Measurements from ENCODE around the gene YY1AP1. TPM values are rescaled to one million over a fixed set of nuclear protein-coding genes. Genes with fewer than 3 reads are reported as not detected.
"Not testable (repeated sequence)": the region's sequence is repeated elsewhere in the genome, so short reads cannot be mapped to it uniquely, and the experiment has no call there.

The YY1AP1 gene
- total and polyA plus RNA-seq, 2 donors (not counting 1 experiment from before 2014, with no cell fraction given) = 70.8 to 86.4 TPM

GRCh38 chr1:155681776-155682175 lies 6.8 kb downstream of the YY1AP1 start:
- no peak overlapping the region for H3K4me2 ChIP-seq (ENCODE audit: extremely low read depth, insufficient read depth, low read length)
- H3K36me3 ChIP-seq (ENCODE audit: control insufficient read depth, insufficient read depth, low read length) = peaks cover 3% of the 10 kb centered on the region
- H3K9me3 ChIP-seq (ENCODE audit: control insufficient read depth, insufficient read depth, low read depth, low read length) = no peaks in the 10 kb centered on the region
- no peaks in the 10 kb centered on the region for H3K27me3 ChIP-seq (ENCODE audit: control insufficient read depth, insufficient read depth, low read length)
- H2AFZ ChIP-seq (ENCODE audit: low read length) = no peak overlapping the region
- H4K20me1 ChIP-seq (ENCODE audit: control insufficient read depth, extremely low read depth, insufficient read depth, low read length) = no peaks in the 10 kb centered on the region
- H3K9ac ChIP-seq (ENCODE audit: insufficient read depth, low read length) = no peak overlapping the region
- no peak overlapping the region for H3K27ac ChIP-seq (ENCODE audit: insufficient read depth, low read length)
- TF ChIP-seq EZH2 (IDR thresholded peaks at IDR 0.05; ENCODE audit: low read length, missing control alignments) (no peak), CTCF (conservative IDR thresholded peaks at IDR 0.05 in 1 of 2, IDR thresholded peaks at IDR 0.05 in 1 of 2; ENCODE audit: low read depth in 1 of 2, low read length in 2 of 2) (no peak)
- H3K4me3 ChIP-seq (replicated peaks in 1 of 4; ENCODE audit: control extremely low read depth in 1 of 4, insufficient read depth in 1 of 4, low read depth in 3 of 4, low read length in 4 of 4) = no peak overlapping the region
- no peaks in the 10 kb centered on the region for H3K4me1 ChIP-seq (ENCODE audit: control insufficient read depth, extremely low read depth, insufficient read depth, low read length)
- H3K79me2 ChIP-seq (ENCODE audit: control insufficient read depth, insufficient read depth, low read length) = peaks cover 66% of the 10 kb centered on the region
- no peak for DNase-seq (ENCODE audit: low read depth in 2 of 2)

- Histone ChIP-seq H3K27me3 (ENCODE audit: control insufficient read depth, insufficient read depth, low read length) (no peaks in the 10 kb centered on the region), H3K9me3 (ENCODE audit: control insufficient read depth, insufficient read depth, low read depth, low read length) (no peaks in the 10 kb centered on the region), H2AFZ (ENCODE audit: low read length) (no peak overlapping the region), H3K9ac (ENCODE audit: insufficient read depth, low read length) (no peak overlapping the region), H3K4me3 (replicated peaks in 1 of 4; ENCODE audit: control extremely low read depth in 1 of 4, insufficient read depth in 1 of 4, low read depth in 3 of 4, low read length in 4 of 4) (no peak overlapping the region), H3K4me1 (ENCODE audit: control insufficient read depth, extremely low read depth, insufficient read depth, low read length) (no peaks in the 10 kb centered on the region), H3K79me2 (ENCODE audit: control insufficient read depth, insufficient read depth, low read length) (peaks cover 55% of the 10 kb centered on the region), H3K36me3 (ENCODE audit: control insufficient read depth, insufficient read depth, low read length) (peaks cover 6% of the 10 kb centered on the region), H3K4me2 (ENCODE audit: extremely low read depth, insufficient read depth, low read length) (no peak overlapping the region), H3K27ac (ENCODE audit: insufficient read depth, low read length) (no peak overlapping the region), H4K20me1 (ENCODE audit: control insufficient read depth, extremely low read depth, insufficient read depth, low read length) (no peaks in the 10 kb centered on the region)
- no peak for TF ChIP-seq EZH2 (IDR thresholded peaks at IDR 0.05; ENCODE audit: low read length, missing control alignments)
- no peak for TF ChIP-seq CTCF (conservative IDR thresholded peaks at IDR 0.05 in 1 of 2, IDR thresholded peaks at IDR 0.05 in 1 of 2; ENCODE audit: low read depth in 1 of 2, low read length in 2 of 2)
- DNase-seq (ENCODE audit: low read depth in 2 of 2) = no peak
Observed at GRCh38 chr1:155680531-155680930, 8.0 kb downstream of the YY1AP1 start.

GRCh38 chr1:155678992-155679391 lies 9.6 kb downstream of the YY1AP1 start:
- not testable (repeated sequence) for H3K4me3 ChIP-seq (replicated peaks in 1 of 4; ENCODE audit: control extremely low read depth in 1 of 4, insufficient read depth in 1 of 4, low read depth in 3 of 4, low read length in 4 of 4); H3K36me3 ChIP-seq (ENCODE audit: control insufficient read depth, insufficient read depth, low read length); H4K20me1 ChIP-seq (ENCODE audit: control insufficient read depth, extremely low read depth, insufficient read depth, low read length); H3K9me3 ChIP-seq (ENCODE audit: control insufficient read depth, insufficient read depth, low read depth, low read length); DNase-seq (ENCODE audit: low read depth in 2 of 2); H3K27ac ChIP-seq (ENCODE audit: insufficient read depth, low read length); H2AFZ ChIP-seq (ENCODE audit: low read length); H3K4me2 ChIP-seq (ENCODE audit: extremely low read depth, insufficient read depth, low read length); H3K4me1 ChIP-seq (ENCODE audit: control insufficient read depth, extremely low read depth, insufficient read depth, low read length); H3K27me3 ChIP-seq (ENCODE audit: control insufficient read depth, insufficient read depth, low read length); H3K9ac ChIP-seq (ENCODE audit: insufficient read depth, low read length)
- peaks cover 40% of the 10 kb centered on the region for H3K79me2 ChIP-seq (ENCODE audit: control insufficient read depth, insufficient read depth, low read length)

Data from fibroblast of lung (primary cell).